AG10803 (cell line): Measurements from ENCODE around the gene CFAP221.

Source experiments
- DNase-seq: peaks from one replicate; pipeline ENCODE4 v3.0.0; 2010; ENCODE audit warnings: low read depth
- H3K4me3 ChIP-seq: 2 replicates; pipeline ENCODE4 v1.5.1; 2011; ENCODE audit warnings: mild to moderate bottlenecking, low read length, control low read depth
- TF ChIP-seq, protein P1 (sequence below): conservative IDR thresholded peaks from 2 replicates; pipeline ENCODE4 v1.5.1; 2011; ENCODE audit warnings: mild to moderate bottlenecking, low read length, control low read depth, inconsistent platforms

CFAP221 gene

DNA sequence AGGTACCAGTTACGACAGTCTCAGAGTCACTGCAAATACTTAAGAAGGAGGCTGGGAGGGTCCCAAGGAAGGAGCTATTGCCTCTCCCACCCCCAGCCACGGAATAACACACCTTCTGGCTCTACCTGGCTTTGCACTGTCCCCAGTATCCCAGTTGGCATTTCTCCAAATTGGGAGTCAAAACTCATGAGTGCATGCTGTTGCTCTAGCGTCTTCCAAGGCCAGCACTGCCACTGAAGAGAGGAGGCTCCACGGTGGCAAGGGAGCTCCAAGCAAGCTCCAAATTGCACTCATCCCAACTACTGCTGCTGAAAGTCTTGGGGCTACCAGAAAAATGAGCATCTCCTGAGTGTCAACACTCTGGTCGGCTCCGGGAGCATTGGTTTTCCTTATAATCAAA is 21.6 kb upstream of the CFAP221 start:
- H3K4me3 ChIP-seq = no peak overlapping the region
- no peak for DNase-seq
- TF ChIP-seq, protein P1, sequence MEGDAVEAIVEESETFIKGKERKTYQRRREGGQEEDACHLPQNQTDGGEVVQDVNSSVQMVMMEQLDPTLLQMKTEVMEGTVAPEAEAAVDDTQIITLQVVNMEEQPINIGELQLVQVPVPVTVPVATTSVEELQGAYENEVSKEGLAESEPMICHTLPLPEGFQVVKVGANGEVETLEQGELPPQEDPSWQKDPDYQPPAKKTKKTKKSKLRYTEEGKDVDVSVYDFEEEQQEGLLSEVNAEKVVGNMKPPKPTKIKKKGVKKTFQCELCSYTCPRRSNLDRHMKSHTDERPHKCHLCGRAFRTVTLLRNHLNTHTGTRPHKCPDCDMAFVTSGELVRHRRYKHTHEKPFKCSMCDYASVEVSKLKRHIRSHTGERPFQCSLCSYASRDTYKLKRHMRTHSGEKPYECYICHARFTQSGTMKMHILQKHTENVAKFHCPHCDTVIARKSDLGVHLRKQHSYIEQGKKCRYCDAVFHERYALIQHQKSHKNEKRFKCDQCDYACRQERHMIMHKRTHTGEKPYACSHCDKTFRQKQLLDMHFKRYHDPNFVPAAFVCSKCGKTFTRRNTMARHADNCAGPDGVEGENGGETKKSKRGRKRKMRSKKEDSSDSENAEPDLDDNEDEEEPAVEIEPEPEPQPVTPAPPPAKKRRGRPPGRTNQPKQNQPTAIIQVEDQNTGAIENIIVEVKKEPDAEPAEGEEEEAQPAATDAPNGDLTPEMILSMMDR = no peak

DNA sequence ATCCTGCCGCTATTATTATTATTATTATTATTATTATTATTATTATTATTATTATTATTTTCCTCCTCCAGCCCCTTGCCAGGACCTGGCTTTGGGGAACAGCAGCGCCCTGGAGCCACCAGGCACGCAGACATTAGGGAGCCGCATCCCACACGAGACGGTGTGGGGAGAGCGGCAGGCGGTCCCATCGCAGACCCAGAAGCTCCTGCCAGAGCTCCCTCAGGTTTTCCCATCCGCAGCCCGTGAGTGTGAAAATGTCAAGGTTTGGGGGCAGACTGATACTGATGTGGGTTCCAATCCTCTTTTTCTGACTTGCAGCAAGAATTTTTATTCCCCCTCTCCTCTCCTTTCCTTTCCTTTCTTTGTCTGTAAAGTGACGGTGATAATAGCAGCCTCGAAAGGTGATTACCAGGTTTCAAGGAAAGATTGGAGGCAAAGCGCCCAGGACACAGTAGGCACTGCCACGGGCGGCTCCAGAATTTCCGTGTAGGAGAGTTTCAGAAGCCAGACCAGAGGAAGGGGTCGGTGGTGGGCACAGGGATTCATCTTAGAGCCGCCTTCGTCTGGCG is 20.8 kb upstream of the CFAP221 start:
- TF ChIP-seq, protein P1 = no peak
- H3K4me3 ChIP-seq = no peak overlapping the region
- DNase-seq = no peak

DNA sequence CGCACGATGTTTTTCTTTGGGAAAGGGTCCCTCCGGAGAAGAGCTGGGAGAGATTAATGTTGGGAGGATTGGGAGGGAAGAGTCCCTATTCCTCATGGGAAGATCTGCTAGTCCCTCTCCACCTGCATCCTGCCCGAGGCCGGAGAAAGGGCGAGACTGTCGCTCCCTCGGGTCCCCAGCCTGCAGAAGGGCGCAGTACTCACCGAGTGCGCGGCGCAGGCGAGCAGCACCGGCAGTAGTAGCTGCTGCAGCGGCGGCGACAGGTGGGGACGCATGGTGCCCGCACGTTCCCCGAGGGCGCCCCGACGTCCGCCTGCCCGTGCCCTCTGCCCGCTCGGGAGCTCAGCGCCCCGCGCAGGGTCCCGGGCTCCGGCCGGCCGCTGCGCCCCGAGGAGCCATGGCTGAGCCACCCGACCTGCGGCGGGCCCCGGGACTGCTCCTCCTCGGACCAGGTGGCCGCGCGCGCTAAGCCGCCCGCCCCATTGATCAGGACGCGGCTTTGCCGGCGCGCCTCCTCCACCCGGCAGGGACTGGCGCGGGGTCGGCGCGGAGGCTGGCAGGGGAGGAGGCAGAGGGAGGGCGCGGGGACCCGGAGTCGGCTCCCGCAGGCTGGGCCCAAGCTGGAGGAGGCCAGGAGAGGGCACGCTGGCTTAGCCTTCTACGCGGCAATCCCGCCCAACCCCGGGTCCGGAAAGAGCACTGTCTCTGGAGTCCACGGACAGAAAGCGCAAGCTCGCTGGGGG is 20.1 kb upstream of the CFAP221 start, which contains the start of gene SCTR:
TSS of gene SCTR (minus strand) at position 532 of the 743 bp plus-strand sequence. CDS start at position 275, 257 bp downstream.
- DNase-seq = no peak
- TF ChIP-seq, protein P1 = no peak
- no peak within 1 kb of the TSS for H3K4me3 ChIP-seq

DNA sequence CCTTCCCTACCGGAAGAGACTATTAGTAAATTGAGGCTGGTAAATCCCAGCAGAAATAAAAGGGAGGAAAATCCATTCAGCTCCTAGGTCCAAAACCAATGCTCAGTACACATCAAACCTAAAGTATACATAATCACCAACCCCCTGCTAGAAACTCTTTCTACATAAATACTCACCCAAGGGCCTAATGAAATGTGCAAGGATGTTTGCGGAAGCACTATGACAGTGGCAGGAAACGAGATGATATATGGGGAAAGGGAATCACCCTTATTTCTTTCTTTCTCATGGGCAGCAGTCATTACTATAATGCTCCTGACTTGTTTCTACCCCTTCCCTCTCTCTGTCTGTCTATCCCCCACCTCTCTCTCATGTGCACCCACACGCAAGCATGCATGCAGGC is 18.6 kb upstream of the CFAP221 start:
- no peak for DNase-seq
- TF ChIP-seq, protein P1 = no peak
- H3K4me3 ChIP-seq = no peak overlapping the region

DNA sequence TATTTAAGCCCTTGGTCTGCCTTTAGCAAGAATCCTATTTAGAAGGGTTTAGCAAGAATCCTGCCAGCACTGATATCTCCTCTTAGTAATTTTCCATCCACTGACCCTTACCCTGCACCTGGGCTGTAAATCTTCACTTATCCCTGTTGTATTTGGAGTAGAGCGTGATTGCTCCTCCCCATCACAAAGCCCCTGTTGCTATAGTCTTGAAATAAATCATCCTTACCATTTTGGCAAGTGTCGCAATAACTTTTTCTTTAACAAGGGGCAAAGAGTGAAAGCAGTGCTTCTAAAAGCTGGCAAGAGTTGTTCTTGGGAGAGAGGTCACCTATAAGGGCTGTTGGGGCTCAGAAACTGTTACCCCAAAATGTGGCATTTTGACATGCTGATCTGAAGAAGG is 16.2 kb upstream of the CFAP221 start:
- no peak for DNase-seq
- no peak overlapping the region for H3K4me3 ChIP-seq
- TF ChIP-seq, protein P1 = no peak

DNA sequence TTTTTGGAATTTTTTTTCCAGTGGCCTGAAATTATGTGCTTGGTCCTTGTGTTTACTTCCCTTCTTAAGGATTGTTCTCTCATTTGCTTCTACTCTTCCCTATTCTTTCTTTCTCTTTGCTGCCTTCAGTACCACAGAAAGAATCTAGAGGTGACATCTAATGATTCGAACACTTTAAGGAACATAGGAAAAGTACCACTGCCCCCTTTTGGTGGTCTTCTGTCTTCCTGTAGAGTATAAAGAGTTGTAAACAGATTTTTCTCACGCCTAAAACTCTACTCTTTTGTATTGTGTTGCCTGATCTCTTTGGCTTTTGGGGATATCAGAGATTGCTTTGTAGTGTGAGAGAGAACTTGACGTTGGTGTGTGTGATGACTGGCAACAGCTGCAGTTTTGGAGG is 13.0 kb upstream of the CFAP221 start:
- no peak for DNase-seq
- TF ChIP-seq, protein P1 = no peak

DNA sequence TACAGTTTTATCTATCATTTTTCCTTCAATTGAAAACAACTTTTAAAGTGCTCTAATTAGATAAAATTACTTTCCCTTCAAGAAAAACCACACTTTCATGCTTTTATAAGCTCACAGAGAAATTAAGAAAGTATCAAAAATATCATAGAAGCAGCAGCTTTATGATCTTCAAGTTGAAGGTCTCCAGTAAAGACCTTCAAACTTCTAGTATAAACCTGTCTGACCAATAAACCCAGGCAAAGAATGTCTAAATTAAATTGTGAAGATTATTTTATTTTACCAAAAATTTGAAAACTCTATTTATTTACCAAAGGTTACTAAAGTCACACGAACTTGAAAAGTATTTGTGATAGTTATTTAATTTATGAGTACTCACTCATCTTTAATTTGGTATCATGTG is 10.7 kb upstream of the CFAP221 start:
- no peak for DNase-seq
- TF ChIP-seq, protein P1 = no peak
- no peak overlapping the region for H3K4me3 ChIP-seq

More for the DNA sequence above, 13.0 kb upstream of the CFAP221 start:
- no peak overlapping the region for H3K4me3 ChIP-seq
